K562 (cell line): ENCODE data around the gene CREB5. TPM values are rescaled to one million over a fixed set of nuclear protein-coding genes. Genes with fewer than 3 reads are reported as not detected.

ENCODE experiments used
- ELF4 ChIP-seq: fragments of 450-650 bp; formaldehyde crosslinking; IDR thresholded peaks from 2 replicates; pipeline ENCODE4 v1.4.0; 2022; ENCODE audit warnings: missing genetic modification characterization
- ELK3 ChIP-seq: fragments of 450-650 bp; formaldehyde crosslinking; IDR thresholded peaks from 2 replicates; pipeline ENCODE4 v1.4.0; 2020; ENCODE audit warnings: mild to moderate bottlenecking
- FOS ChIP-seq: IDR thresholded peaks from 3 replicates; pipeline ENCODE4 v1.6.1; 2011; ENCODE audit not compliant: insufficient read length; ENCODE audit errors: extremely low read depth
- MAFG ChIP-seq: fragments of 450-650 bp; conservative IDR thresholded peaks from 2 replicates; pipeline ENCODE4 v1.6.1; 2016; ENCODE audit warnings: missing genetic modification characterization, missing compliant biosample characterization
- NCOA6 ChIP-seq: fragments of 450-650 bp; IDR thresholded peaks from 2 replicates; pipeline ENCODE4 v1.6.1; 2017; ENCODE audit warnings: mild to moderate bottlenecking
- PHF20 ChIP-seq: fragments of 450-650 bp; IDR thresholded peaks from 2 replicates; pipeline ENCODE4 v1.6.1; 2018; ENCODE audit not compliant: partially characterized antibody
- PRDM10 ChIP-seq: fragments of 450-650 bp; IDR thresholded peaks from 2 replicates; pipeline ENCODE4 v1.6.1; 2018; ENCODE audit not compliant: partially characterized antibody
- SMAD3 ChIP-seq: fragments of 450-650 bp; formaldehyde crosslinking; conservative IDR thresholded peaks from 2 replicates; pipeline ENCODE4 v1.4.0; 2020; ENCODE audit warnings: mild to moderate bottlenecking
- THAP7 ChIP-seq: fragments of 250-450 bp; sonication (Bioruptor Pico); IDR thresholded peaks from 2 replicates; pipeline ENCODE4 v1.5.0; 2021
- ZNF398 ChIP-seq: fragments of 250-450 bp; sonication (Bioruptor Pico); IDR thresholded peaks from 2 replicates; pipeline ENCODE4 v1.8.0; 2021; ENCODE audit warnings: moderate library complexity, mild to moderate bottlenecking, inconsistent platforms
- ZNF511 ChIP-seq: sonication (generic); formaldehyde crosslinking; IDR thresholded peaks from 2 replicates; pipeline ENCODE4 v1.8.0; 2022; ENCODE audit warnings: mild to moderate bottlenecking, missing genetic modification reagents
- ZNF740 ChIP-seq, 3 experiments: fragments of 200-800 bp in 1 of 3; sonication (Bioruptor generic) in 1 of 3; sonication (generic) in 1 of 3; formaldehyde crosslinking in 1 of 3; IDR thresholded peaks; 2 replicates each; pipeline versions ENCODE4 v1.6.1 to v1.8.0; 2016 to 2022; ENCODE audit warnings: mild to moderate bottlenecking in 2 of 3, missing compliant biosample characterization in 2 of 3, missing genetic modification characterization in 2 of 3, missing genetic modification reagents in 1 of 3
- polyA plus RNA-seq, 8 experiments: library from polyadenylated mRNA; depleted of rRNA in 4 of 8; stranded (reverse) in 5 of 8; unstranded in 3 of 8; fragments of >200 nt; fragmentation: Nextera tagmentation in 2 of 8; fragmentation: Illumina TruSeq in 1 of 8; extraction: Ambion mirVana in 2 of 8; extraction: Trizol in 1 of 8; gene quantifications; 2 replicates each; pipeline versions ENCODE4 v1.2.1 to v1.2.3, GENCODE V29; 2011 to 2014; ENCODE audit warnings: inconsistent platforms in 1 of 8, missing spikeins in 1 of 8
- total RNA-seq, 7 experiments: library from RNA; depleted of rRNA in 6 of 7; stranded (reverse); fragments of >200 nt in 6 of 7; fragmentation: Illumina TruSeq in 2 of 7; extraction: Trizol in 2 of 7; gene quantifications; 2 replicates each; pipeline versions ENCODE4 v1.2.1 to v1.2.3, GENCODE V29; 2011 to 2021; ENCODE audit warnings: low replicate concordance in 1 of 7

The CREB5 gene
- total and polyA plus RNA-seq, 9 of the 15 experiments (the other 6 are each of a cell fraction or from before 2014, with no cell fraction given): 0.33 to 6.4 (median 1.8) TPM

GRCh38 chr7:28507525-28508282 is 95.4 kb downstream of the CREB5 start (continued):
- TF ChIP-seq FOS: no peak
- no peak for TF ChIP-seq ELF4 (CRISPR knock-in tag)
- no peak for TF ChIP-seq ZNF511 (CRISPR knock-in tag)
- no peak for TF ChIP-seq ZNF740 (CRISPR knock-in tag; IDR thresholded peaks at IDR 0.05)
- no peak for TF ChIP-seq ZNF740 (tag; IDR thresholded peaks at IDR 0.05)
- no peak for TF ChIP-seq ZNF398 (CRISPR knock-in tag)
- no peak for TF ChIP-seq NCOA6
- TF ChIP-seq THAP7: no peak
- no peak for TF ChIP-seq SMAD3 (CRISPR knock-in tag)
- TF ChIP-seq PRDM10: no peak
- no peak for TF ChIP-seq MAFG (tag)
- no peak for TF ChIP-seq ELK3 (CRISPR knock-in tag)
- TF ChIP-seq PHF20: no peak
